HEK293T (cell line): ENCODE data around the gene IRF8.

Experiments
- CTCF ChIA-PET: fragments of 350-600 bp; formaldehyde crosslinking; extraction: SDS; loops from one replicate; lab custom pipeline; 2021; ENCODE audit warnings: antibody characterized with exemption, inconsistent platforms; lab: Yijun Ruan, JAX
- POLR2A ChIA-PET: fragments of 350-600 bp; formaldehyde crosslinking; extraction: SDS; loops from one replicate; lab custom pipeline; 2020; ENCODE audit warnings: antibody characterized with exemption, inconsistent platforms; lab: Yijun Ruan, JAX
- DNase-seq: peaks from one replicate; pipeline ENCODE4 v3.0.0; 2012; ENCODE audit warnings: mixed read lengths; ENCODE audit errors: extremely low spot score
- ARNT ChIP-seq: fragments of 450-650 bp; IDR thresholded peaks from 2 replicates; pipeline ENCODE4 v1.6.1; 2017; ENCODE audit warnings: mild to moderate bottlenecking
- BHLHE40 ChIP-seq: fragments of 450-650 bp; IDR thresholded peaks from 2 replicates; pipeline ENCODE4 v1.6.1; 2016; ENCODE audit warnings: mild to moderate bottlenecking, moderate library complexity, borderline replicate concordance
- CTBP1 ChIP-seq: fragments of 450-650 bp; IDR thresholded peaks from 2 replicates; pipeline ENCODE4 v1.6.1; 2016; ENCODE audit warnings: borderline replicate concordance
- ELF4 ChIP-seq: fragments of 450-650 bp; IDR thresholded peaks from 2 replicates; pipeline ENCODE4 v1.6.1; 2017; ENCODE audit warnings: antibody characterized with exemption
- FOXA1 ChIP-seq: fragments of 450-650 bp; IDR thresholded peaks from 2 replicates; pipeline ENCODE4 v1.6.1; 2016; ENCODE audit warnings: mild to moderate bottlenecking
- FOXK2 ChIP-seq: fragments of 450-650 bp; IDR thresholded peaks from 2 replicates; pipeline ENCODE4 v1.6.1; 2016; ENCODE audit warnings: mild to moderate bottlenecking
- FOXM1 ChIP-seq: fragments of 450-650 bp; IDR thresholded peaks from 2 replicates; pipeline ENCODE4 v1.6.1; 2017; ENCODE audit warnings: mild to moderate bottlenecking, borderline replicate concordance
- HDGF ChIP-seq: fragments of 450-650 bp; IDR thresholded peaks from 2 replicates; pipeline ENCODE4 v1.6.1; 2017; ENCODE audit warnings: antibody characterized with exemption, borderline replicate concordance
- L3MBTL2 ChIP-seq: fragments of 450-650 bp; conservative IDR thresholded peaks from 2 replicates; pipeline ENCODE4 v1.6.1; 2016; ENCODE audit warnings: mild to moderate bottlenecking
- LEF1 ChIP-seq: fragments of 450-650 bp; IDR thresholded peaks from 2 replicates; pipeline ENCODE4 v1.6.1; 2017; ENCODE audit warnings: mild to moderate bottlenecking, borderline replicate concordance
- NFRKB ChIP-seq: fragments of 450-650 bp; IDR thresholded peaks from 2 replicates; pipeline ENCODE4 v1.6.1; 2016; ENCODE audit warnings: mild to moderate bottlenecking, moderate library complexity
- SP1 ChIP-seq: fragments of 450-650 bp; IDR thresholded peaks from 2 replicates; pipeline ENCODE4 v1.6.1; 2017
- SUZ12 ChIP-seq: fragments of 450-650 bp; IDR thresholded peaks from 2 replicates; pipeline ENCODE4 v1.6.1; 2016; ENCODE audit warnings: mild to moderate bottlenecking
- TARDBP ChIP-seq: fragments of 450-650 bp; IDR thresholded peaks from 2 replicates; pipeline ENCODE4 v1.6.1; 2016
- ZNF384 ChIP-seq: fragments of 450-650 bp; IDR thresholded peaks from 2 replicates; pipeline ENCODE4 v1.6.1; 2016
- TF ChIP-seq, protein P1 (sequence below): fragments of 450-650 bp; IDR thresholded peaks from 2 replicates; pipeline ENCODE4 v1.6.1; 2016

Gene IRF8

GRCh38 chr16:85958731-85959130, 59.8 kb downstream of the IRF8 start:
- CTCF ChIA-PET = interaction anchor here (0.7 kb wide), 1 partner anchor 9 kb away, joined by 7 read pairs; no protein-coding TSS in a partner anchor
- TF ChIP-seq ARNT (no peak), FOXK2 (no peak), ELF4 (no peak), NFRKB (no peak), L3MBTL2 (no peak), BHLHE40 (no peak), SUZ12 (no peak), FOXA1 (no peak), TARDBP (no peak), HDGF (no peak), LEF1 (no peak), CTBP1 (no peak), ZNF384 (no peak), SP1 (no peak), FOXM1 (no peak)
- TF ChIP-seq, protein P1, sequence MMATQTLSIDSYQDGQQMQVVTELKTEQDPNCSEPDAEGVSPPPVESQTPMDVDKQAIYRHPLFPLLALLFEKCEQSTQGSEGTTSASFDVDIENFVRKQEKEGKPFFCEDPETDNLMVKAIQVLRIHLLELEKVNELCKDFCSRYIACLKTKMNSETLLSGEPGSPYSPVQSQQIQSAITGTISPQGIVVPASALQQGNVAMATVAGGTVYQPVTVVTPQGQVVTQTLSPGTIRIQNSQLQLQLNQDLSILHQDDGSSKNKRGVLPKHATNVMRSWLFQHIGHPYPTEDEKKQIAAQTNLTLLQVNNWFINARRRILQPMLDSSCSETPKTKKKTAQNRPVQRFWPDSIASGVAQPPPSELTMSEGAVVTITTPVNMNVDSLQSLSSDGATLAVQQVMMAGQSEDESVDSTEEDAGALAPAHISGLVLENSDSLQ = no peak
- no peak for DNase-seq
- POLR2A ChIA-PET = no interaction called here

DNA sequence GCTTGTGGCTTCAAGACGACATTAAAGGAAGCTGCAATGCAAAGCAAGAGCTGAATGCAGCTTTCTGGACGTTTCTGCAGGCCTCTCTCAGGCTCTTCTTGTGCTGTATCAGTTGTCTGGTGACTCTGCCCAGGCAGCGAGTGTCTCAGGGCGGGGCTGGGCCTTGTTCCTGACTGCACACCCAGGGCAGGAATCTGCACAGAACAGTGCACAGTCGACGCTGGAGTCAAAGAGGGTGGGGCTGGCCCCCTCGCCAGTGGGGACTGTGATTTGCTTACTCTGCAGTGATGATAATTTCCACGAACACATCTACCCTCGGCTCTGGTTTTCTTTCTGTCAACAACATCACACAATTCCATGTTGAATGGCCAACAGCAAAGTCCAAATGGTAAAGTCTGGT, 60.7 kb downstream of the IRF8 start:
- CTCF ChIA-PET = interaction anchor here (0.6 kb wide), 1 partner anchor 139 kb away, joined by 3 read pairs; no protein-coding TSS in a partner anchor
- TF ChIP-seq CTBP1 (no peak), ARNT (no peak), FOXM1 (no peak), TARDBP (no peak), BHLHE40 (no peak), ELF4 (no peak), HDGF (no peak), L3MBTL2 (no peak), SUZ12 (no peak), ZNF384 (no peak), NFRKB (no peak)
- TF ChIP-seq, protein P1 = no peak
- POLR2A ChIA-PET = no interaction called here
- no peak for DNase-seq

DNA sequence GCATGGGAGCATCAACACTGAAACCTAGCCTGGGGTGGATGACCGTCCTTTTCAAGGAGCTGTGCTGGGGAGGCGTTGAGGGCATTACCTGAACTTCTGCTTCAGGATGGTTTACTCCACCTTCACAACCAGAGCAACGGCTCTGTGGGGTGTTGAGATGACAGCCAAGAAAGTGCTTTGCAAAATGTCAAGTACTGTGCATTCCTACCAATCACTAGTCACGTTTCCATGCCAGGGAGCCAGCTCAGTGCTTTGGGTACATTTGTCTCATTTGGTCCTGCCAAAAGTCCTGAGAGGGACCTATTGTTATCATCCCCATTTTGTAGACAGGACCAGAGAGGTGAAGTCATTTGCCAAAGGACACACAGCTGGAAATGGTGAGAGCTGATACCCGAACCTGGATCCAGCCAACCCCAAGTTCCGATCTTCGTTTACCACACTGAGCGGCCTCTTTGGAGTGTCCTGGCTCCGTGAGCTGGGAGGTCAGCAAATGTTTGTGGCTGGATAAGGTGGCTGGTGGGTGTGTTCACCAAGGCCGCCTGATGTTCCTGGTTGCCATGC, 61.6 kb downstream of the IRF8 start:
- POLR2A ChIA-PET = no interaction called here
- TF ChIP-seq ARNT (no peak), HDGF (no peak), FOXK2 (no peak), FOXM1 (no peak), ZNF384 (no peak), FOXA1 (no peak), SUZ12 (no peak), ELF4 (no peak), CTBP1 (no peak), SP1 (no peak), L3MBTL2 (no peak), BHLHE40 (no peak)
- TF ChIP-seq, protein P1 = no peak
- no peak for DNase-seq
- CTCF ChIA-PET = no interaction called here

DNA sequence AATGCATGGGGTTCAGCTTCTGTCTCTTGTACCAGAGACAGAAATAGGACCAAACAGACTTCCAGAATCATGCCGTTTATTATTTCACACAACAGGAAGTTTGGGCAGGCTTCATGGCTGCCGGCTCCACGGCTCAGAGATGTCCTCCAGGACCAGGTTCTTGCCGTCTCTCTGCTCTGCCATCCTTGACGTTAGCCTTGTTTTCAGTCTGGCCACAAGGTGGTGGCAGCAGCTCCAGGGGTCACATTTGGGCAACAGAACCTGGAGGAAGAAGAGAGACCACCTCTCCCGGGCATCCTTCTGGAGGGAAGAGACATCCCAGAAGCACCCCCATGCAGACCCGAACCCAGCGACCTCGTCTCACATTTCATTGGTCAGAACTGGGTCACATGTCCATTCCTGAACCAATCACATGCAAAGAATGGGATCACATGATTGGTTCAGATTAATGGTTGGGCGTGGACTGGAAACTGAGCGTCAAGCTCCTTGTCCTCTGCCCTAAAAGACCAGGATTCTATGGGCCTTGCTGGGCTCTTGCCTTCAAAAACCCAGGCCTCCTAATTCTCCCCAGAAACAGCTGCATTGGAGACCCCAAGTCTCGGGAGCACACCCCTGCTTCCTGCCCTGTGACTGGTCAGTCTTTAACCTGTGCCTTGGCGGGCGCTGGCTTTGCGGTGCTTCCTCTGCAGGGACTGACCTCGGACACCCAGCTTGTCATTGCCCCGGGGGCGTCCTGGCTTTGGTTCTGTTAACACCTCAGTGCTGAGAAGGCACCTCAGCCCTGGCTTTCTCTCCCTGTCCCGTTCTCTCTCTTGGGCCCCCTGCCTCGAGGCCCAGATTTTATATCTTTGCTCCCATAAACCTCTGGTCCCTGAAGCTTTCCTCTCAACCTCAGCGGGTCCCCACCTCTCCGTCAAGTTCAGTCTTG, 63.3 kb downstream of the IRF8 start:
- CTCF ChIA-PET = no interaction called here
- DNase-seq = no peak
- POLR2A ChIA-PET = no interaction called here
- TF ChIP-seq BHLHE40 (no peak), ELF4 (no peak), ZNF384 (no peak)

GRCh38 chr16:85963753-85964285, 64.9 kb downstream of the IRF8 start:
- no peak for TF ChIP-seq FOXK2
- TF ChIP-seq FOXM1 = no peak
- TF ChIP-seq LEF1 = no peak
- no peak for TF ChIP-seq ARNT
- no peak for TF ChIP-seq ZNF384
- TF ChIP-seq TARDBP = no peak
- TF ChIP-seq SUZ12 = no peak
- TF ChIP-seq FOXA1 = no peak
- TF ChIP-seq, protein P1 = no peak
- TF ChIP-seq HDGF = no peak
- CTCF ChIA-PET = no interaction called here
- POLR2A ChIA-PET = no interaction called here
- no peak for DNase-seq
